ENCODE results near the gene ABCB8. TPM values are rescaled to one million over a fixed set of nuclear protein-coding genes. Genes with fewer than 3 reads are reported as not detected.
A peak's percentile ranks its signal among the peaks of the same experiment; 100 is the strongest.

Gene ABCB8
- total and polyA plus RNA-seq, 2 of the 8 experiments (the other 6 are each of a cell fraction or from before 2014, with no cell fraction given): 17.7 to 27.0 TPM

DNA sequence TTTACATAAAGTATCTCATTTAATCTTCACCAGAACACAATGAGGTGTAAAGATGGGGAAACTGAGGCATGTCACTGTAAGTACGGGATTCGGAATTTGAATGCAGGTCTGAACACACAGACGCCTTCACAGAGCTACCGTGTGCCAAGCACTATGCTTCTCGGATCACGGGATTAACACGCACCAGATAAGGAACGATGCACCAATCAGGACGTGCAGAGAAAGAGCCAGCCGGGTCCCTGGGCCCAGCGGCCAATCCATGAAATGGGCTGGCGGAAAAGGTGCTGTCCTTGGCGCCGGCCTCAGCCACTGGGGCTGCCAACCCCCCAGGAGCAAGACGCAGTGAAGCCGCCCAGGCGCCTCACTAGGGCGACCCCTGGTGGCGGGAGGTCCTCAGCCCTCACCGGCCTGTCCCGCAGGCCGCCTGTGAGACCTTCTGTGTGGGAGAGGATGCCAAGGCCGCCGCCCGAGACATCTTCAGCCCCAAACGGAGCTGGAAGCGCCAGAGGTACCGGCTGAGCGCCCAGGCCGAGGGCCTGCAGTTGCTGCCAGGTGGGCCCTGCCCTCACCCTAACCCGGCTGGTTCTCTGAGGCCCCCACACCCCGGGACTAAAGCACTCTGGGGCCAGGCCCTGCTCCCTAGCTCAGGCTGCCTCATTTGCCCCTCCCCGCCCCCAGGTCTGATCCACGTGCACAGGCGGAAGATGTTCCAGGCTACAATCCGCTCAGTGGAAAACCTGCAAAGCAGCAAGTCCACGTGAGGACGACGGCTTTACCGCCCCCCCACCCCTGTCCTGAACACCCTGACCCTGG, 19.5 kb upstream of the ABCB8 start (continued):
- TF ChIP-seq EZH2 (IDR thresholded peaks at IDR 0.05; ENCODE audit: low read depth, low read length, severe bottlenecking): no peak
- 0 out of 2 replicates have a peak, but pooled peaks have one; percentile 58 for TF ChIP-seq MAX (IDR thresholded peaks at IDR 0.05)
- TF ChIP-seq YY1 (IDR thresholded peaks at IDR 0.05; ENCODE audit: low read depth, low read length): no peak
- peak; percentile 25; the same call in 1 of the 2 replicates for TF ChIP-seq SP2 (IDR thresholded peaks at IDR 0.05; ENCODE audit: low read length)
- 0 out of 3 replicates have a peak, but pooled peaks of 1 of the 2 experiments have one; percentile 22 for TF ChIP-seq EP300 (IDR thresholded peaks at IDR 0.05; ENCODE audit: borderline replicate concordance in 1 of 2, low read depth in 2 of 2, low read length in 2 of 2)
- peak in 1 of 2 experiments; percentile 72; a peak in 1 of 4 replicates for TF ChIP-seq HDAC2 (IDR thresholded peaks at IDR 0.05; ENCODE audit: borderline replicate concordance in 1 of 2, low read depth in 2 of 2, low read length in 2 of 2)
- TF ChIP-seq CTCF (IDR thresholded peaks at IDR 0.05; ENCODE audit: control extremely low read depth in 1 of 3, insufficient read depth in 1 of 3, low read depth in 1 of 3, low read length in 3 of 3): peak in 2 of 3 experiments; percentile 90 to 92; a peak in 3 of 4 replicates
